ENCODE results near the gene VSIR. TPM values are rescaled to one million over a fixed set of nuclear protein-coding genes. Genes with fewer than 3 reads are reported as not detected.
A peak's percentile ranks its signal among the peaks of the same experiment; 100 is the strongest.

Gene VSIR
- total RNA-seq, 2 experiments from 2014 or later: 86.2 to 91.4 TPM

GRCh38 chr10:71778071-71778825, 4.9 kb upstream of the VSIR start:
- H3K27ac Mint-ChIP-seq: no peak overlapping the region
- peaks cover 48% of the 10 kb centered on the region for H3K4me1 ChIP-seq (ENCODE audit: insufficient read depth, low read length)
- no peak overlapping the region for H3K27ac ChIP-seq (ENCODE audit: low read depth in 1 of 2, low read length in 2 of 2)
- no peaks in the 10 kb centered on the region for H3K9me3 ChIP-seq (ENCODE audit: control insufficient read depth in 1 of 2, insufficient read depth in 1 of 2, low read length in 2 of 2)
- TF ChIP-seq, protein P1, sequence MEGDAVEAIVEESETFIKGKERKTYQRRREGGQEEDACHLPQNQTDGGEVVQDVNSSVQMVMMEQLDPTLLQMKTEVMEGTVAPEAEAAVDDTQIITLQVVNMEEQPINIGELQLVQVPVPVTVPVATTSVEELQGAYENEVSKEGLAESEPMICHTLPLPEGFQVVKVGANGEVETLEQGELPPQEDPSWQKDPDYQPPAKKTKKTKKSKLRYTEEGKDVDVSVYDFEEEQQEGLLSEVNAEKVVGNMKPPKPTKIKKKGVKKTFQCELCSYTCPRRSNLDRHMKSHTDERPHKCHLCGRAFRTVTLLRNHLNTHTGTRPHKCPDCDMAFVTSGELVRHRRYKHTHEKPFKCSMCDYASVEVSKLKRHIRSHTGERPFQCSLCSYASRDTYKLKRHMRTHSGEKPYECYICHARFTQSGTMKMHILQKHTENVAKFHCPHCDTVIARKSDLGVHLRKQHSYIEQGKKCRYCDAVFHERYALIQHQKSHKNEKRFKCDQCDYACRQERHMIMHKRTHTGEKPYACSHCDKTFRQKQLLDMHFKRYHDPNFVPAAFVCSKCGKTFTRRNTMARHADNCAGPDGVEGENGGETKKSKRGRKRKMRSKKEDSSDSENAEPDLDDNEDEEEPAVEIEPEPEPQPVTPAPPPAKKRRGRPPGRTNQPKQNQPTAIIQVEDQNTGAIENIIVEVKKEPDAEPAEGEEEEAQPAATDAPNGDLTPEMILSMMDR (IDR thresholded peaks at IDR 0.05): no peak
- H3K36me3 Mint-ChIP-seq (ENCODE audit: low read depth): peaks cover 11% of the 10 kb centered on the region
- H3K9me3 Mint-ChIP-seq: no peaks in the 10 kb centered on the region
- H3K27me3 Mint-ChIP-seq: no peaks in the 10 kb centered on the region
- no peaks in the 10 kb centered on the region for H3K27me3 ChIP-seq (ENCODE audit: control insufficient read depth in 1 of 2, insufficient read depth in 2 of 2, low read length in 2 of 2)
- peaks cover 41% of the 10 kb centered on the region for H3K4me1 Mint-ChIP-seq (ENCODE audit: low read depth)
- ChIA-PET CTCF (interaction anchor here (0.6 kb wide), 1 partner anchor 80 kb away, joined by 3 read pairs; no protein-coding TSS in a partner anchor), POLR2A (no interaction called here)
- intact Hi-C loops (cut with DNase I, micrococcal nuclease): no loop called here
- DNase-seq (no peak), ATAC-seq (ENCODE audit: poor library complexity) (no peak)
- no peak overlapping the region for H3K4me3 ChIP-seq (ENCODE audit: low read length)
- no peak overlapping the region for H3K4me3 Mint-ChIP-seq
- H3K36me3 ChIP-seq (ENCODE audit: insufficient read depth, low read length): no peaks in the 10 kb centered on the region

- CTCF ChIA-PET: interaction anchor here (0.6 kb wide), 1 partner anchor 79 kb away, joined by 3 read pairs; no protein-coding TSS in a partner anchor
- TF ChIP-seq, protein P1 (IDR thresholded peaks at IDR 0.05): no peak
- Histone ChIP-seq H3K27ac (ENCODE audit: low read depth in 1 of 2, low read length in 2 of 2) (no peak overlapping the region), H3K9me3 (ENCODE audit: control insufficient read depth in 1 of 2, insufficient read depth in 1 of 2, low read length in 2 of 2) (no peaks in the 10 kb centered on the region), H3K27me3 (ENCODE audit: control insufficient read depth in 1 of 2, insufficient read depth in 2 of 2, low read length in 2 of 2) (no peaks in the 10 kb centered on the region), H3K4me1 (ENCODE audit: insufficient read depth, low read length) (peaks cover 44% of the 10 kb centered on the region), H3K4me3 (ENCODE audit: low read length) (no peak overlapping the region), H3K36me3 (ENCODE audit: insufficient read depth, low read length) (no peaks in the 10 kb centered on the region)
- Mint-ChIP-seq H3K4me3 (peak overlapping the region; percentile 48), H3K27me3 (no peaks in the 10 kb centered on the region), H3K27ac (peak overlapping the region; percentile 58), H3K9me3 (no peaks in the 10 kb centered on the region), H3K4me1 (ENCODE audit: low read depth) (peaks cover 43% of the 10 kb centered on the region), H3K36me3 (ENCODE audit: low read depth) (peaks cover 19% of the 10 kb centered on the region)
- intact Hi-C loops (cut with DNase I, micrococcal nuclease): no loop called here
- ATAC-seq (ENCODE audit: poor library complexity) (no peak), DNase-seq (no peak)
- POLR2A ChIA-PET: no interaction called here
Measured at GRCh38 chr10:71777213-71777985, 4.1 kb upstream of the VSIR start.

GRCh38 chr10:71776481-71776925, 3.2 kb upstream of the VSIR start:
- ChIA-PET POLR2A (interaction anchor here (0.7 to 1.4 kb wide), 2 partner anchors 80 to 483 kb away, joined by 3 read pairs; no protein-coding TSS in a partner anchor), CTCF (interaction anchor here (0.8 kb wide), 1 partner anchor 19 kb away, joined by 3 read pairs; no protein-coding TSS in a partner anchor)
- Histone ChIP-seq H3K27me3 (ENCODE audit: control insufficient read depth in 1 of 2, insufficient read depth in 2 of 2, low read length in 2 of 2) (no peaks in the 10 kb centered on the region), H3K4me1 (ENCODE audit: insufficient read depth, low read length) (peaks cover 47% of the 10 kb centered on the region), H3K9me3 (ENCODE audit: control insufficient read depth in 1 of 2, insufficient read depth in 1 of 2, low read length in 2 of 2) (no peaks in the 10 kb centered on the region), H3K4me3 (ENCODE audit: low read length) (no peak overlapping the region), H3K36me3 (ENCODE audit: insufficient read depth, low read length) (no peaks in the 10 kb centered on the region), H3K27ac (ENCODE audit: low read depth in 1 of 2, low read length in 2 of 2) (no peak overlapping the region)
- Mint-ChIP-seq H3K36me3 (ENCODE audit: low read depth) (peaks cover 28% of the 10 kb centered on the region), H3K27ac (peak overlapping the region; percentile 58), H3K4me1 (ENCODE audit: low read depth) (peaks cover 52% of the 10 kb centered on the region), H3K27me3 (no peaks in the 10 kb centered on the region), H3K4me3 (peak overlapping the region; percentile 69), H3K9me3 (no peaks in the 10 kb centered on the region)
- ATAC-seq (ENCODE audit: poor library complexity) (no peak), DNase-seq (no peak)
- intact Hi-C loops (cut with DNase I, micrococcal nuclease): no loop called here
- TF ChIP-seq, protein P1 (IDR thresholded peaks at IDR 0.05): no peak
